ENCODE results near the gene DZIP1L. TPM values are rescaled to one million over a fixed set of nuclear protein-coding genes. Genes with fewer than 3 reads are reported as not detected.

DZIP1L gene
- total and polyA plus RNA-seq, 2 donors from 2014 or later, result 2.9 to 22.3 TPM

DNA sequence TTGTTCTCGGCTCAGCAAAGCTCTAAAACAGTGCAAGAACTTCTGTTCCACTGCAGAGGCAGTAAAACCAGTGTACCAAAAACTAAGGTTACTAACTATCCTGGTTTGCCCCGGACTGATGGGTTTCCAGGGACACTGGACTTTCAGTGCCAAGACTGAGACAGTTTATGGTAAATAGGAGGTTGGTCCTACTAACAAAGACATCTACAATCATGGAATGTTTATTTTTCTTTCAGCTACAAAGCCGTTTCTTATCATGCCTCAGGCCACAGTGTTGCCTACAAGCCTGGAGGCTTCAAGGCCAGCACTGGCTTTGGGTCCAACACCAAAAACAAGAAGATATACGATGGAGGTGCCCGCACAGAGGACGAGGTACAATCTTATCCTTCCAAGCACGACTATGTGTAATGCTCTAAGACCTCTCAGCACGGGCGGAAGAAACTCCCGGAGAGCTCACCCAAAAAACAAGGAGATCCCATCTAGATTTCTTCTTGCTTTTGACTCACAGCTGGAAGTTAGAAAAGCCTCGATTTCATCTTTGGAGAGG, 84.6 kb downstream of the DZIP1L start:
- H3K4me3 ChIP-seq (ENCODE audit: low read length in 3 of 3), result no peak overlapping the region
- FAIRE-seq (no peak), DNase-seq (no peak)
- H3K27me3 ChIP-seq (ENCODE audit: control insufficient read depth, insufficient read depth, low read length), result no peaks in the 10 kb centered on the region
- intact Hi-C loops (cut with DNase I), result no loop called here
- no peak overlapping the region for H3K27ac ChIP-seq (ENCODE audit: low read depth in 2 of 2, low read length in 2 of 2)
- H3K9me3 ChIP-seq (ENCODE audit: control insufficient read depth in 2 of 3, insufficient read depth in 1 of 3, low read length in 3 of 3), result no peaks in the 10 kb centered on the region
- no peaks in the 10 kb centered on the region for H3K36me3 ChIP-seq (ENCODE audit: control insufficient read depth in 2 of 3, insufficient read depth in 3 of 3, low read length in 3 of 3)
- no peaks in the 10 kb centered on the region for H3K4me1 ChIP-seq (ENCODE audit: control insufficient read depth in 2 of 3, insufficient read depth in 2 of 3, low read depth in 1 of 3, low read length in 3 of 3)
- H3K9ac ChIP-seq (ENCODE audit: low read length in 3 of 3), result no peak overlapping the region
- TF ChIP-seq, protein P1, sequence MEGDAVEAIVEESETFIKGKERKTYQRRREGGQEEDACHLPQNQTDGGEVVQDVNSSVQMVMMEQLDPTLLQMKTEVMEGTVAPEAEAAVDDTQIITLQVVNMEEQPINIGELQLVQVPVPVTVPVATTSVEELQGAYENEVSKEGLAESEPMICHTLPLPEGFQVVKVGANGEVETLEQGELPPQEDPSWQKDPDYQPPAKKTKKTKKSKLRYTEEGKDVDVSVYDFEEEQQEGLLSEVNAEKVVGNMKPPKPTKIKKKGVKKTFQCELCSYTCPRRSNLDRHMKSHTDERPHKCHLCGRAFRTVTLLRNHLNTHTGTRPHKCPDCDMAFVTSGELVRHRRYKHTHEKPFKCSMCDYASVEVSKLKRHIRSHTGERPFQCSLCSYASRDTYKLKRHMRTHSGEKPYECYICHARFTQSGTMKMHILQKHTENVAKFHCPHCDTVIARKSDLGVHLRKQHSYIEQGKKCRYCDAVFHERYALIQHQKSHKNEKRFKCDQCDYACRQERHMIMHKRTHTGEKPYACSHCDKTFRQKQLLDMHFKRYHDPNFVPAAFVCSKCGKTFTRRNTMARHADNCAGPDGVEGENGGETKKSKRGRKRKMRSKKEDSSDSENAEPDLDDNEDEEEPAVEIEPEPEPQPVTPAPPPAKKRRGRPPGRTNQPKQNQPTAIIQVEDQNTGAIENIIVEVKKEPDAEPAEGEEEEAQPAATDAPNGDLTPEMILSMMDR (IDR thresholded peaks at IDR 0.05; ENCODE audit: borderline replicate concordance, extremely low read depth, insufficient read depth), result no peak

DNA sequence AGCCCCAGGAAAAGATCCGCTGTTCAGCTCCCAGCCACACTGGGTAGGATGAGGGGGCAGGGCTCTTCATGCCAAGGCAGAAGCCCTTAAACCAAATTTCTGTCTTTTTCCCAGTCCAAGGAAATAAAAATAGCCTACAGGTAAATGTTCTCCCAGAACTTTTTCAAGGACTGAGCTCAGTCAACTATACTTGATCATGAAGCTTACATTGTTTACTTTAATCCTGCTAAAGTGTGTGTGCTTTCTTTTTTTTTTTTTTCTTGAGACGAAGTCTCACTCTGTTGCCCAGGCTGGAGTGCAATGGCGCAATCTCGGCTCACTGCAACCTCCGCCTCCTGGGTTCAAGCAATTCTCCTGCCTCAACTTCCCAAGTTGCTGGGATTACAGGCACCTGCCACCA, 87.6 kb downstream of the DZIP1L start:
- Histone ChIP-seq H3K4me3 (ENCODE audit: low read length in 3 of 3) (no peak overlapping the region), H3K9ac (ENCODE audit: low read length in 3 of 3) (no peak overlapping the region), H3K36me3 (ENCODE audit: control insufficient read depth in 2 of 3, insufficient read depth in 3 of 3, low read length in 3 of 3) (peaks cover 0 to 5% (median 0%) of the 10 kb centered on the region in 3 donors), H3K27me3 (ENCODE audit: control insufficient read depth, insufficient read depth, low read length) (no peaks in the 10 kb centered on the region), H3K27ac (ENCODE audit: low read depth in 2 of 2, low read length in 2 of 2) (no peak overlapping the region), H3K4me1 (ENCODE audit: control insufficient read depth in 2 of 3, insufficient read depth in 2 of 3, low read depth in 1 of 3, low read length in 3 of 3) (no peaks in the 10 kb centered on the region), H3K9me3 (ENCODE audit: control insufficient read depth in 2 of 3, insufficient read depth in 1 of 3, low read length in 3 of 3) (no peaks in the 10 kb centered on the region)
- no peak for DNase-seq
- TF ChIP-seq, protein P1 (IDR thresholded peaks at IDR 0.05; ENCODE audit: borderline replicate concordance, extremely low read depth, insufficient read depth), result no peak
- intact Hi-C loops (cut with DNase I), result no loop called here
- no peak for FAIRE-seq

DNA sequence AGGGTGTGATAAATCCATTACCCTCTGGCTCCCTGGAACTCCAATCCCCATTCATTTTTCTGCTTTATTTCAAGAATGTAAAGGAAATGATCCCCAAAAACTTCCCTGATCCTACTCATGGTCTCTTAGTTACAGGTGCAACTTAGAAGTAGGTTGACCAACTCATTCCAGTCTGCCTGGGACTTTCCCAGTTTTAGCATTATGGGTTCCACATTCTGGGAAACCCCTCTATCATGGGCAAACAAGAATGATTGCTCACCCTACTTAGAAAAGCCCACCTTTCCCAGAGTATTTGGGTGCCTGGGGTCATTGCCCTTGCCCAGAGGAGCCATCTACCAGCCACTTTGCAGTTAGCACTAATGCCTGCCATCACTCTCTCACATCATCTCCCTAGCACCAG, 89.9 kb downstream of the DZIP1L start:
- TF ChIP-seq, protein P1 (IDR thresholded peaks at IDR 0.05; ENCODE audit: borderline replicate concordance, extremely low read depth, insufficient read depth), result no peak
- H3K9me3 ChIP-seq (ENCODE audit: control insufficient read depth in 2 of 3, insufficient read depth in 1 of 3, low read length in 3 of 3), result no peaks in the 10 kb centered on the region
- intact Hi-C loops (cut with DNase I), result no loop called here
- no peaks in the 10 kb centered on the region for H3K27me3 ChIP-seq (ENCODE audit: control insufficient read depth, insufficient read depth, low read length)
- H3K36me3 ChIP-seq (ENCODE audit: control insufficient read depth in 2 of 3, insufficient read depth in 3 of 3, low read length in 3 of 3), result peaks cover 0 to 5% (median 0%) of the 10 kb centered on the region in 3 donors
- DNase-seq (no peak), FAIRE-seq (no peak)
- H3K4me3 ChIP-seq (ENCODE audit: low read length in 3 of 3), result no peak overlapping the region
- H3K27ac ChIP-seq (ENCODE audit: low read depth in 2 of 2, low read length in 2 of 2), result no peak overlapping the region
- no peaks in the 10 kb centered on the region for H3K4me1 ChIP-seq (ENCODE audit: control insufficient read depth in 2 of 3, insufficient read depth in 2 of 3, low read depth in 1 of 3, low read length in 3 of 3)
- H3K9ac ChIP-seq (ENCODE audit: low read length in 3 of 3), result no peak overlapping the region

DNA sequence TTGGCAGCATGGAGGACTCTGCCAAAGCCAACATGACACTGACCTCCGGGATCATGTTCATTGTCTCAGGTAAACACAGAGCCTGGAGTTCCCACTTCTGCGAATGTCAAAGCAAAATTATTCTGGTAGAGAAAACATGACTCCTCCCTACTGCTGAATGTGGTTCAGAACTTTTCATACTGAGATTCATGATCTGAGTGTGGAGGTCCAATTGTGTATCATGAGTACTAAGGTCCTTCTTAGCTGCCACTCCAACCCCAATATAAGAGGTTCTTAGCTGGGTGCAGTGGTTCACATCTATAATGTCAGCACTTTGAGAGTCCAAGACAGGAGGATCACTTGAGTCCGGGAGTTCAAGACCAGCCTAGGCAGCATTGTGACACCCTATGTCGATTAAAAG, 91.7 kb downstream of the DZIP1L start:
- FAIRE-seq (no peak), DNase-seq (no peak)
- H3K9ac ChIP-seq (ENCODE audit: low read length in 3 of 3), result no peak overlapping the region
- H3K9me3 ChIP-seq (ENCODE audit: control insufficient read depth in 2 of 3, insufficient read depth in 1 of 3, low read length in 3 of 3), result no peaks in the 10 kb centered on the region
- no peaks in the 10 kb centered on the region for H3K27me3 ChIP-seq (ENCODE audit: control insufficient read depth, insufficient read depth, low read length)
- no peak overlapping the region for H3K4me3 ChIP-seq (ENCODE audit: low read length in 3 of 3)
- TF ChIP-seq, protein P1 (IDR thresholded peaks at IDR 0.05; ENCODE audit: borderline replicate concordance, extremely low read depth, insufficient read depth), result no peak
- H3K4me1 ChIP-seq (ENCODE audit: control insufficient read depth in 2 of 3, insufficient read depth in 2 of 3, low read depth in 1 of 3, low read length in 3 of 3), result no peaks in the 10 kb centered on the region
- H3K27ac ChIP-seq (ENCODE audit: low read depth in 2 of 2, low read length in 2 of 2), result no peak overlapping the region
- intact Hi-C loops (cut with DNase I), result no loop called here
- peaks cover 0 to 5% (median 0%) of the 10 kb centered on the region in 3 donors for H3K36me3 ChIP-seq (ENCODE audit: control insufficient read depth in 2 of 3, insufficient read depth in 3 of 3, low read length in 3 of 3)
